Cardiac fibroblast (primary cell): ENCODE data around the gene NR6A1.

Source experiments
- DNase-seq, 2 donors: peaks; one replicate each; pipeline versions ENCODE4 v3.0.0 to v3.0.0-alpha.2; 2010; ENCODE audit warnings: low read depth in 2 of 2
- H3K4me3 ChIP-seq, 2 donors: replicated peaks in 1 of 2; 1 replicate in 1 of 2; 2 replicates in 1 of 2; pipeline ENCODE4 v1.5.1; 2011; ENCODE audit warnings: low read depth in 2 of 2, low read length in 2 of 2, mild to moderate bottlenecking in 2 of 2, moderate library complexity in 1 of 2
- TF ChIP-seq, protein P1 (sequence below): IDR thresholded peaks from one replicate; pipeline ENCODE4 v1.5.1; 2011; ENCODE audit warnings: low read depth, mild to moderate bottlenecking, low read length, inconsistent platforms

Gene NR6A1

DNA sequence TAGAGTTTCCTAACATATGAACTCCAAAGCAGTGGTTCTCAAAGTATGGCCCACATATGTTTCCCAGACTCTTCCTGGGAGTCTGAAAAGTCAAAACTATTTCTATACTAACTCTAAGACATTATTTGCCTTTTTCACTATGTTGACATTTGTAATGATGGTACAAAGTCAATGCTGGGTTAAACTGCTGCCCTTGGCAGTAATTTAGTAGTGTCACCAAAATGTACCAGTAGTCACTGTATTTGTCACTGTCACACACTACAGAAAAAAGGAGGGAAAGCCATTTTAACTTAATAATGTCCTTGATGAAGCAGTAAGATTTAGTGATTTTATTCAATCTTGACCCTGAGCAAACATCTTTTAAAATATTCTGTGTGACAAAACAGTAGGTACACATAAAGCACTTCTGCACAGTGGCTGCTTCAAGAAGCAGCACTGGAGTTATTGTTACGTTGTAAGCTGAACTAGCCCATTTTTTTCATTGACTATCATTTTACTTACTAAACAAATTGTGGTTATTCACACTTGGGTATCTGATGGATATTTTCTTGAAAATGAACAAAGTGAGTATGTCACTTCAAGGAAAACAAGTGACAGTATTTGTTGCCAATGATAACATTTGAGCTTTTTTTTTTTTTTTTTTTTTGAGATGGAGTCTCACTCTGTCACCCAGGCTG, 90.3 kb downstream of the NR6A1 start:
- no peak overlapping the region for H3K4me3 ChIP-seq
- no peak for DNase-seq
- TF ChIP-seq, protein P1, sequence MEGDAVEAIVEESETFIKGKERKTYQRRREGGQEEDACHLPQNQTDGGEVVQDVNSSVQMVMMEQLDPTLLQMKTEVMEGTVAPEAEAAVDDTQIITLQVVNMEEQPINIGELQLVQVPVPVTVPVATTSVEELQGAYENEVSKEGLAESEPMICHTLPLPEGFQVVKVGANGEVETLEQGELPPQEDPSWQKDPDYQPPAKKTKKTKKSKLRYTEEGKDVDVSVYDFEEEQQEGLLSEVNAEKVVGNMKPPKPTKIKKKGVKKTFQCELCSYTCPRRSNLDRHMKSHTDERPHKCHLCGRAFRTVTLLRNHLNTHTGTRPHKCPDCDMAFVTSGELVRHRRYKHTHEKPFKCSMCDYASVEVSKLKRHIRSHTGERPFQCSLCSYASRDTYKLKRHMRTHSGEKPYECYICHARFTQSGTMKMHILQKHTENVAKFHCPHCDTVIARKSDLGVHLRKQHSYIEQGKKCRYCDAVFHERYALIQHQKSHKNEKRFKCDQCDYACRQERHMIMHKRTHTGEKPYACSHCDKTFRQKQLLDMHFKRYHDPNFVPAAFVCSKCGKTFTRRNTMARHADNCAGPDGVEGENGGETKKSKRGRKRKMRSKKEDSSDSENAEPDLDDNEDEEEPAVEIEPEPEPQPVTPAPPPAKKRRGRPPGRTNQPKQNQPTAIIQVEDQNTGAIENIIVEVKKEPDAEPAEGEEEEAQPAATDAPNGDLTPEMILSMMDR = no peak

DNA sequence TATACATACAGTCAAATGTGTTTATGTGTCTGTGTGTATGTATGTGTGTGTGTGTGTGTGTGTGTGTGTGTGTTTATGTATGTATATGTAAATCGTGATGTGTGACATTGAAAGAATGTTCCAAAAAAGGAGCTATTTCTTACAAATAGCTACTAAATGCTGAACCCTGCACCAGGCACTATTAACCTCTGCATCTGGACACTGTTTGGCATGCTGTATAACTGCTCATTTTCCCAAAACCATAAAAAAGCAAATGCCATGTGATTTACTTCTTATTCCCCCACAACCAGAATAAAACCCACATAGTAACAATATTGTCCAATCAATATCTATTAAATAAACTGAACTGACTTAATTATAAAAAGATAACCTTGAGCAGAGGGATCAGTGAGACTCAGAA, 91.1 kb downstream of the NR6A1 start:
- TF ChIP-seq, protein P1 = no peak
- DNase-seq = no peak

DNA sequence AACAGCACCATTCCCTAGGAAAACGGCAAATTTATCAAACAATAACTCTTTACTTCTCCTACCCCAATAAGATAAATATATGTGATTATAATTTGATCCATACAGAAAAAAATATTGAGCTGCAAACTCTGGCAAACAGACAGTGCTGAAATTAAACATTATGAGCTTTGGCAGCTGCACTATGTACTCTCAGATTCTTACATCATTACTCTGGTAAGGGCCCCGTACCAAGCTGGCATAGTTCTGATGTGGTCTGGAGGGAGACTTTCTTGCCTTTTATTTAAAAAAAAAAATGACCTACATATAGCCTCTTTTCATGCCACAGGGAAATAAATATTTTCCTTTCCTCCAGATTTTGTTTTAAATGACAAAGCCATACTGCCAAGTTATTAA, 95.0 kb downstream of the NR6A1 start:
- TF ChIP-seq, protein P1 = no peak
- no peak overlapping the region for H3K4me3 ChIP-seq
- peak; percentile 7 to 46 for DNase-seq

More for the DNA sequence above, 91.1 kb downstream of the NR6A1 start:
- no peak overlapping the region for H3K4me3 ChIP-seq

DNA sequence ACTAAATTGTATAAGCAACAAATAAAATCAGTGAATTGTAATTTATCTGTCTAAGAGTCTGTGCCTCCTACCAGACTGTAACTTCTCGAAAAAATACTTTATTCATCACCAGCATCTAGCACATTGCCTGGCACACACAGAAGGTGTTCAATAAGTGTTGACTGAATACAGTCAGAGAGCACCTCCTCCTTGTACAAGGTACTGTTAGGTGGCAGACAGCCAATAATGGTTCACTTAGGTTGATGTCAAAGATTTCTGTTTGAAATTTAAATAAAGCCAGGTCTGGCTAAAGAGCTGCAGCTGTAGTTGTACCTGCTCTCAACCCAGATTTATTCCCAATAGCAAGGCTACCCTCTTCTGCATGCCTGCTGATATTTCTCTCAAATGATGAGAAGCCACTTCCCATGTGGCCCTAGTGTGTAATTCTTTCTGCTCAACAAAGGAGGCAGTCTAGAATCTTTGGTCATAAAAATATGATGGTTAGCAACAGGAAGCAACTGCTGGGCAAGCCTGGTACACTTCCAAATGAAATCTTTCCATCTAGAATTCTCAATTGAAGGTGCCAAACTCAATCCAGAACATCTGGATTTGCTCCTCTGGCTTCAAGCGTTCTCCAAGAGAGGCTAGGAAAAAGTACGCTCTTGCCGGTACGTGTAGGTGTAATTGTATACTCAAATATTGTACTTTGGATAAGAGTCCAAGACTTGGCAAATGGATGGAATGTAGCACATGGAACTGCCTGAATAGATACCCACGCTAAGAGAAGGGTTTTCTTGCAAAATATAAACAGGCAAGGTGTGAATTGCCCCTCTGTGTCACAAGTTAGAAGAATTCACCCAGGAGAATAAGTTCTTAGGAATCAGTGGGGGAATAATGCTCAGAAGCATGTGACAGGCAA, 95.6 kb downstream of the NR6A1 start:
- H3K4me3 ChIP-seq = no peak overlapping the region
- TF ChIP-seq, protein P1 = no peak
- DNase-seq = no peak

DNA sequence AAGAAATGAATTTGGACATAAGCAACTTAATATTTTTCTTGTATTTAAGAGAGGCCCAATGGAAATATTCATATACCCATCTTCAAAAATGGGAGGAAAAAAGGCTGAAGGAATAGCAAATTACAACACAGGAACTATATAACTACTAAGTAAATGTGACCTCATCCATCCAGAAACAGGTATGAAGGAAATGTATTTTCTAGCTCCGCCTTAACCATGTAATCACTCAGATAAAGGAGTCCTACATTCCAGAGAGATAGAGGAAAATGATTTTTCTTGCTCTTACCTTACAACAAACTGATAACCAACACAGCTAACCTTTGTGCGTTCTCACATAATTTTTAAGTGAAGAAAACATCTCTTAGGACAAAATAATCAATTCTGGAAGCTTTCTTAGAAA, 96.5 kb downstream of the NR6A1 start:
- H3K4me3 ChIP-seq = no peak overlapping the region
- TF ChIP-seq, protein P1 = no peak
- no peak for DNase-seq

DNA sequence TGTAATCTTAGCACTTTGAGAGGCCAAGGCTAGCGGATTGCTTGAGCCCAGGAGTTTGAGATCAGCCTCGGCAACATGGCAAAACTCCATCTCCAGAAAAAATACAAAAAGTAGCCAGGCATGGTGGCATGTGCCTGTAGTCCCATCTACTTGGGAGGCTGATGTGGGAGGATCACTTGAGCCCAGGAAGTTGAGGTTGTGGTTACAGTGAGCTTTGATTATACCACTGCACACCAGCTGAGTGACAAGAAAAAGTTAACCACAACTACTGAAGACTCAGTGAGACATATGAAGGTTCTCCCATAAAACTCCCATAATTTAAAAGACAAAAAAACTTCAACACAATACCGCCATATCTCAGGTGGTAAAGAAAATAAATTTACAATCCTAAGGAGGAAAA, 98.0 kb downstream of the NR6A1 start:
- no peak overlapping the region for H3K4me3 ChIP-seq
- DNase-seq = no peak
- TF ChIP-seq, protein P1 = no peak
